C1 segment of cervical spinal cord (tissue), 14 donors: ENCODE data around the gene WDR35.
"Not testable (repeated sequence)": the region's sequence is repeated elsewhere in the genome, so short reads cannot be mapped to it uniquely, and the experiment has no call there.

Source experiments
- DNase-seq, 14 donors: peaks; one replicate each; lab custom pipeline; 2025; lab: John Stamatoyannopoulos, UW

Gene WDR35

GRCh38 chr2:19894134-19894792 is 95.6 kb downstream of the WDR35 start:
- no peak for DNase-seq

GRCh38 chr2:19893520-19894133 is 96.3 kb downstream of the WDR35 start:
- no peak for DNase-seq

- not testable (repeated sequence) for DNase-seq
Observed at GRCh38 chr2:19891971-19892370, 97.9 kb downstream of the WDR35 start.

GRCh38 chr2:19890104-19890503 is 99.8 kb downstream of the WDR35 start:
- no peak for DNase-seq

GRCh38 chr2:19888831-19889230 is 101.1 kb downstream of the WDR35 start:
- DNase-seq = no peak

- no peak for DNase-seq
Observed at GRCh38 chr2:19887510-19887909, 102.4 kb downstream of the WDR35 start.

GRCh38 chr2:19886261-19886660 is 103.6 kb downstream of the WDR35 start:
- DNase-seq = no peak

- DNase-seq = no peak
Observed at GRCh38 chr2:19885791-19886190, 104.1 kb downstream of the WDR35 start.

GRCh38 chr2:19883971-19884720 is 105.8 kb downstream of the WDR35 start:
- DNase-seq = no peak

GRCh38 chr2:19883486-19883885 is 106.4 kb downstream of the WDR35 start:
- DNase-seq = no peak

- DNase-seq = no peak
Observed at GRCh38 chr2:19882286-19882685, 107.6 kb downstream of the WDR35 start.

GRCh38 chr2:19881908-19882265 is 108.0 kb downstream of the WDR35 start:
- no peak for DNase-seq

GRCh38 chr2:19881221-19881907 is 108.5 kb downstream of the WDR35 start:
- DNase-seq = no peak

- DNase-seq = not testable (repeated sequence)
Observed at GRCh38 chr2:19880191-19880590, 109.7 kb downstream of the WDR35 start.

- no peak for DNase-seq
Observed at GRCh38 chr2:19879120-19879519, 110.8 kb downstream of the WDR35 start.

GRCh38 chr2:19878268-19879046 is 111.4 kb downstream of the WDR35 start:
- no peak for DNase-seq

- no peak for DNase-seq
Observed at GRCh38 chr2:19876751-19877150, 113.2 kb downstream of the WDR35 start.

GRCh38 chr2:19875280-19875679 is 114.6 kb downstream of the WDR35 start:
- DNase-seq = no peak

- no peak for DNase-seq
Observed at GRCh38 chr2:19874726-19875125, 115.2 kb downstream of the WDR35 start.

GRCh38 chr2:19873014-19873413 is 116.9 kb downstream of the WDR35 start:
- no peak for DNase-seq

GRCh38 chr2:19872302-19872701 is 117.6 kb downstream of the WDR35 start:
- DNase-seq = no peak

- no peak for DNase-seq
Observed at GRCh38 chr2:19871836-19872235, 118.1 kb downstream of the WDR35 start.
